HepG2 (cell line): ENCODE data around the gene SORBS2. TPM values are rescaled to one million over a fixed set of nuclear protein-coding genes. Genes with fewer than 3 reads are reported as not detected.

Experiments
- ATAC-seq: fragments of 200-7000 bp; cut with Tn5 transposase; 3 replicates; pipeline ENCODE4 v1.9.1; 2020; ENCODE audit warnings: mild to moderate bottlenecking, moderate library complexity
- BruUV-seq: library from RNA; stranded (reverse); fragments of 400-500 nt; replicated peaks from 2 replicates; lab custom pipeline; 2021; lab: Mats Ljungman, UMichigan
- CTCF ChIA-PET: fragments of 300-600 bp; formaldehyde crosslinking; extraction: SDS; loops from one replicate; lab custom pipeline; 2021; ENCODE audit warnings: low total read pairs, inconsistent platforms, low intra/inter-chr PET ratio; lab: Yijun Ruan, JAX
- POLR2A ChIA-PET: fragments of 350-600 bp; sonication (Branson Sonifier 250); formaldehyde crosslinking; loops from one replicate; lab custom pipeline; 2020; ENCODE audit warnings: antibody characterized with exemption, inconsistent platforms; lab: Yijun Ruan, JAX
- DNase-seq: peaks from one replicate; pipeline ENCODE4 v3.0.0-alpha.2; 2015; ENCODE audit warnings: low spot score
- FAIRE-seq: peaks from 3 replicates; lab custom pipeline; 2011; peaks lifted over from hg19 to GRCh38; lab: Jason Lieb, UNC
- H2AFZ ChIP-seq: one replicate; pipeline ENCODE4 v1.6.1; 2011; ENCODE audit warnings: low read length, inconsistent platforms
- H3K27ac ChIP-seq: fragments of 300-600 bp; 3 replicates; pipeline ENCODE4 v1.8.0; 2011; ENCODE audit warnings: mixed run types, mild to moderate bottlenecking, mixed read lengths, low read length, inconsistent platforms; ENCODE audit not compliant: insufficient read depth; ENCODE audit errors: extremely low read length
- H3K27me3 ChIP-seq, 2 experiments: fragments of 200-600 bp in 1 of 2; 2 replicates in 1 of 2; 3 replicates in 1 of 2; pipeline versions ENCODE4 v1.6.0 to v1.8.0; 2011; ENCODE audit warnings: low read length in 2 of 2, mild to moderate bottlenecking in 2 of 2, moderate library complexity in 2 of 2, inconsistent platforms in 1 of 2; ENCODE audit not compliant: insufficient read depth in 2 of 2, control insufficient read depth in 1 of 2
- H3K36me3 ChIP-seq, 2 experiments: fragments of 200-600 bp in 1 of 2; replicated peaks in 1 of 2; 2 replicates in 1 of 2; 3 replicates in 1 of 2; pipeline versions ENCODE4 v1.5.1 to v1.8.0; 2011; ENCODE audit warnings: low read length in 2 of 2, inconsistent platforms in 1 of 2; ENCODE audit not compliant: insufficient read depth in 2 of 2, control insufficient read depth in 1 of 2
- H3K4me1 ChIP-seq: 2 replicates; pipeline ENCODE4 v1.5.1; 2012; ENCODE audit warnings: low read length, inconsistent platforms; ENCODE audit not compliant: insufficient read depth
- H3K4me2 ChIP-seq: 2 replicates; pipeline ENCODE4 v1.6.0; 2011; ENCODE audit warnings: low read depth, low read length, inconsistent platforms
- H3K4me3 ChIP-seq, 3 experiments: fragments of 200-600 bp in 1 of 3; sonication (generic), shearing (Covaris generic) in 1 of 3; replicated peaks in 1 of 3; 2 replicates each; pipeline ENCODE4 v1.5.1; 2011 to 2016; ENCODE audit warnings: low read length in 3 of 3, inconsistent platforms in 2 of 3, low read depth in 2 of 3, mild to moderate bottlenecking in 2 of 3, control low read depth in 1 of 3, mixed read lengths in 1 of 3; ENCODE audit not compliant: insufficient read depth in 1 of 3
- H3K79me2 ChIP-seq: one replicate; pipeline ENCODE4 v1.6.1; 2011; ENCODE audit warnings: low read length, inconsistent platforms; ENCODE audit not compliant: insufficient read depth
- H3K9ac ChIP-seq: 2 replicates; pipeline ENCODE4 v1.6.0; 2011; ENCODE audit warnings: mild to moderate bottlenecking, low read depth, low read length, inconsistent platforms; ENCODE audit not compliant: insufficient read depth
- H3K9me3 ChIP-seq: 2 replicates; pipeline ENCODE4 v1.5.1; 2012; ENCODE audit warnings: mild to moderate bottlenecking, low read length
- H4K20me1 ChIP-seq: 2 replicates; pipeline ENCODE4 v1.6.0; 2011; ENCODE audit warnings: inconsistent platforms, mild to moderate bottlenecking, low read length, moderate library complexity; ENCODE audit not compliant: insufficient read depth
- CEBPB ChIP-seq: IDR thresholded peaks from 2 replicates; pipeline ENCODE4 v1.6.1; 2011; ENCODE audit warnings: low read depth, low read length, improper control_type of control experiment, borderline replicate concordance
- CEBPG ChIP-seq: IDR thresholded peaks from 2 replicates; pipeline ENCODE4 v1.6.1; 2016
- POLR2AphosphoS2 ChIP-seq: IDR thresholded peaks from 2 replicates; pipeline ENCODE4 v1.6.1; 2011; ENCODE audit warnings: low read depth, low read length, improper control_type of control experiment
- TMF1 ChIP-seq: sonication (generic); formaldehyde crosslinking; IDR thresholded peaks from 2 replicates; pipeline ENCODE4 v1.8.1; 2022; ENCODE audit warnings: low read depth, missing genetic modification reagents
- ZBTB8A ChIP-seq: sonication (generic); formaldehyde crosslinking; IDR thresholded peaks from 2 replicates; pipeline ENCODE4 v1.4.0; 2020; ENCODE audit warnings: mild to moderate bottlenecking, low read depth, missing genetic modification reagents, borderline replicate concordance
- ZNF598 ChIP-seq: sonication (generic); formaldehyde crosslinking; IDR thresholded peaks from 2 replicates; pipeline ENCODE4 v1.5.1; 2020; ENCODE audit warnings: mild to moderate bottlenecking, missing genetic modification reagents, borderline replicate concordance
- ZNF883 ChIP-seq: sonication (generic); formaldehyde crosslinking; IDR thresholded peaks from 2 replicates; pipeline ENCODE4 v1.5.1; 2020; ENCODE audit warnings: mild to moderate bottlenecking, missing genetic modification reagents; ENCODE audit errors: not compliant biosample characterization
- WGBS: methylation state at CpG from one replicate; pipeline ENCODE4 v1.1.6; 2017; ENCODE audit warnings: low lambda C conversion rate; 5-methylcytosine and 5-hydroxymethylcytosine counted together
- in situ Hi-C: cut with HindIII; loops from 2 replicates; pipeline ENCODE4 v1.10.0; 2017; ENCODE audit warnings: low pct_unique_long_range_greater_than_20kb; ENCODE audit not compliant: extremely low pct_ligation_motif_present
- intact Hi-C: fragments of 100-400 bp; cut with micrococcal nuclease; formaldehyde crosslinking; loops from one replicate; pipeline ENCODE4 v1.10.0; 2022; ENCODE audit not compliant: unreplicated experiment
- polyA plus RNA-seq, 8 experiments: library from polyadenylated mRNA; depleted of rRNA in 3 of 8; stranded (reverse) in 7 of 8; unstranded in 1 of 8; fragments of >200 nt; fragmentation: Illumina TruSeq in 4 of 8; extraction: Trizol in 4 of 8; gene quantifications; 2 replicates each; pipeline versions ENCODE4 v1.2.1 to v1.2.3, GENCODE V29; 2011 to 2016; ENCODE audit warnings: low read depth in 4 of 8, missing spikeins in 1 of 8, mixed read lengths in 1 of 8; ENCODE audit not compliant: insufficient read depth in 1 of 8
- total RNA-seq, 5 experiments: library from RNA; depleted of rRNA; stranded (reverse); fragments of >200 nt; fragmentation: Illumina TruSeq; extraction: Trizol; gene quantifications; 2 replicates each; pipeline ENCODE4 v1.2.3, GENCODE V29; 2016; ENCODE audit warnings: low read depth in 1 of 5

The SORBS2 gene
- total and polyA plus RNA-seq, 2 of the 13 experiments (the other 11 are each of a cell fraction or from before 2014, with no cell fraction given): 25.0 to 80.5 TPM

DNA sequence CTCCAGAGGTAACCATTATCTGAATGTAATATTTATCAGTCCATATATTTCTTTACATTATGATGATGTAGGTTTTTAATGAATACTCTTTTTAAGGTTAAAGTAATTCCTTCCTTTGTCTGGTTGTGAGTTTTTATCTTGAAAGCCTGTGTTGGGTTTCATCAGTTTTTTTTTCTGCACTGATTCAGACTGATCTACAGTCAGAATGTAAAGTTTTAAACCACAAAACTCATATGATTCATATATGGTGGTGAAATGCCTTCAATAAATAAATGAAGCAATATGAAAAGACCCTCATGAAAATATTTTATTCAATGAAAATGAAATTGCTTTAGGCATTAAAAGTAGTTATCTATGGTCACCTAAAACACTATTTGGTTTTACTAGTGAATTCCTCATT, 47.1 kb downstream of the SORBS2 start:
- no peaks in the 10 kb centered on the region for H3K9me3 ChIP-seq
- no peak overlapping the region for H3K9ac ChIP-seq
- TF ChIP-seq TMF1 (CRISPR knock-in tag) (no peak), ZBTB8A (no peak), ZNF598 (no peak), ZNF883 (CRISPR knock-in tag) (no peak)
- no TSS peak for BruUV-seq
- intact Hi-C loops: no loop called here
- DNase-seq (no peak), ATAC-seq (no peak), FAIRE-seq (no peak)
- H3K79me2 ChIP-seq: peaks cover 14% of the 10 kb centered on the region
- H2AFZ ChIP-seq: no peak overlapping the region
- in situ Hi-C loops: no loop called here
- no peak overlapping the region for H3K4me2 ChIP-seq
- H3K4me3 ChIP-seq: no peak overlapping the region
- H3K36me3 ChIP-seq: peaks cover 1 to 11% of the 10 kb centered on the region in 2 experiments; a peak in 2 of 5 replicates
- no peaks in the 10 kb centered on the region for H4K20me1 ChIP-seq
- no peak overlapping the region for H3K27ac ChIP-seq
- CTCF ChIA-PET: no interaction called here
- POLR2A ChIA-PET: no interaction called here
- H3K4me1 ChIP-seq: peaks cover 10% of the 10 kb centered on the region; the same call in 1 of the 2 replicates
- no peaks in the 10 kb centered on the region for H3K27me3 ChIP-seq

DNA sequence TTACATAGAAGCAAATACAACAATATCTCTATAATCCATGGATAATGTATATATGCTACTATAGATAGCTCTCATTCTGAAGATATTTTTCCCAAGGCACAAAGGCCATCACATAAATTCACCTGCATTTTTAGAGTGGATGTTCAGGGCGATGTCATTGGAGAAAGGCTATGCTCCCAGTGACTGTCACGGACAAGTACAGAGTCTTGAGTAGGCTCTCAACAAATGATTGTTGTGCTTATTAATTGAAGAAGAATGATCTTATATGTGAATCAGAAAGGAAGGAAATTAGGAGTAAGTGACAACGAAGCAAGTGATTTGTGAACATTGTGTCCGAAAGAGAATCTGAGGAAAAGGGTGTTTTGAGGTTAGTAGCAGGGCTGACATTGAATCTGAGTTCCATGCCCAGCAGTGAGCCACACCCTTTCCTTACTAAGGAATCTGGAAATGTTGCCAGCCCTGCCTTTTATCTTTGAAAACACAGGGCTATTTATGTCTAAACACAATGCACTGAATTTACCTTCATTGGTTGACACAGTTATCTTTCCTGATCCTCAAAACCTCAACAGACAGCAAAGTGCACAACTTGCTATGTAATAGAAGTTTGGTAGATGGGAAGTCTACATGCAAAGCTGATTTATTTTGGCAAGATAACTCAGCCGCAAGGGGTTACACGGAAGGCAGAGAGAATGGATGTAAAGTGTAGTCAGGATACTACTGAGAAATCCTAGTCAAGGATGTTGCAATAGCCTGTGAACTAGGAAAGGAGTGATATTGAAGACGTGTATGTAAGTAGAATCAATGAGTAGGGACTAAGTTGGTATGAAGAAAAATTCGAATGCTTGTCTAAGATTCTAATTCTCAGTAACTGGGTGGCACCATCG, 50.4 kb downstream of the SORBS2 start:
- no peak overlapping the region for H3K9ac ChIP-seq
- no peaks in the 10 kb centered on the region for H4K20me1 ChIP-seq
- H3K27ac ChIP-seq: no peak overlapping the region
- peaks cover 10% of the 10 kb centered on the region for H3K79me2 ChIP-seq
- in situ Hi-C loops (no loop called here), intact Hi-C loops (no loop called here)
- H3K4me1 ChIP-seq: peaks cover 18% of the 10 kb centered on the region
- ATAC-seq (no peak), FAIRE-seq (no peak), DNase-seq (no peak)
- H3K4me3 ChIP-seq: no peak overlapping the region
- ChIA-PET POLR2A (no interaction called here), CTCF (no interaction called here)
- H3K27me3 ChIP-seq: no peaks in the 10 kb centered on the region
- no TSS peak for BruUV-seq
- no peak overlapping the region for H3K4me2 ChIP-seq
- TF ChIP-seq CEBPG: peak; percentile 32; the same call in 1 of the 2 replicates
- TF ChIP-seq CEBPB: peak; percentile 72
- no peak for TF ChIP-seq POLR2AphosphoS2
- WGBS: 94% methylated on average over 9 of the region's 9 CpGs
- no peaks in the 10 kb centered on the region for H3K9me3 ChIP-seq
- peaks cover 1 to 9% of the 10 kb centered on the region in 2 experiments; a peak in 2 of 5 replicates for H3K36me3 ChIP-seq
- H2AFZ ChIP-seq: no peak overlapping the region
